ENCODE measurements around the gene SORBS1.

The SORBS1 gene

GRCh38 chr10:95445837-95446486, 115.2 kb downstream of the SORBS1 start (continued):
- TF ChIP-seq, protein P1, sequence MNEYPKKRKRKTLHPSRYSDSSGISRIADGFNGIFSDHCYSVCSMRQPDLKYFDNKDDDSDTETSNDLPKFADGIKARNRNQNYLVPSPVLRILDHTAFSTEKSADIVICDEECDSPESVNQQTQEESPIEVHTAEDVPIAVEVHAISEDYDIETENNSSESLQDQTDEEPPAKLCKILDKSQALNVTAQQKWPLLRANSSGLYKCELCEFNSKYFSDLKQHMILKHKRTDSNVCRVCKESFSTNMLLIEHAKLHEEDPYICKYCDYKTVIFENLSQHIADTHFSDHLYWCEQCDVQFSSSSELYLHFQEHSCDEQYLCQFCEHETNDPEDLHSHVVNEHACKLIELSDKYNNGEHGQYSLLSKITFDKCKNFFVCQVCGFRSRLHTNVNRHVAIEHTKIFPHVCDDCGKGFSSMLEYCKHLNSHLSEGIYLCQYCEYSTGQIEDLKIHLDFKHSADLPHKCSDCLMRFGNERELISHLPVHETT (tag by site-specific recombination; IDR thresholded peaks at IDR 0.05): 0 out of 2 replicates have a peak, but pooled peaks have one; percentile 18
- TF ChIP-seq CTCF (tag by site-specific recombination; IDR thresholded peaks at IDR 0.05) (peak; percentile 70), ZNF138 (tag by site-specific recombination; IDR thresholded peaks at IDR 0.05; ENCODE audit: borderline replicate concordance) (no peak), ZNF571 (tag by site-specific recombination; IDR thresholded peaks at IDR 0.05) (no peak), SCRT2 (tag by site-specific recombination; IDR thresholded peaks at IDR 0.05) (peak; percentile 49; the same call in 1 of the 2 replicates), ZNF558 (tag by site-specific recombination; IDR thresholded peaks at IDR 0.05) (peak; percentile 35; the same call in 1 of the 2 replicates), MYNN (tag by site-specific recombination; IDR thresholded peaks at IDR 0.05; ENCODE audit: borderline replicate concordance) (no peak), ZNF292 (tag by site-specific recombination; IDR thresholded peaks at IDR 0.05; ENCODE audit: borderline replicate concordance, low read depth) (no peak), ZNF10 (tag by site-specific recombination; IDR thresholded peaks at IDR 0.05) (peak; percentile 60; the same call in 1 of the 2 replicates), ZIC2 (tag by site-specific recombination; IDR thresholded peaks at IDR 0.05) (peak; percentile 74), ZEB2 (tag by site-specific recombination; IDR thresholded peaks at IDR 0.05) (peak; percentile 32; the same call in 1 of the 2 replicates), ZNF19 (tag by site-specific recombination; IDR thresholded peaks at IDR 0.05; ENCODE audit: low read depth) (no peak), ZNF510 (tag by site-specific recombination; IDR thresholded peaks at IDR 0.05; ENCODE audit: insufficient replicate concordance) (peak; percentile 98), ZNF776 (tag by site-specific recombination; IDR thresholded peaks at IDR 0.05; ENCODE audit: borderline replicate concordance) (no peak), ZNF660 (tag by site-specific recombination; IDR thresholded peaks at IDR 0.05) (peak; percentile 87), HOXA7 (CRISPR knock-in tag; IDR thresholded peaks at IDR 0.05; ENCODE audit: borderline replicate concordance) (no peak), ZSCAN30 (tag by site-specific recombination; IDR thresholded peaks at IDR 0.05) (0 out of 2 replicates have a peak, but pooled peaks have one; percentile 47)

- TF ChIP-seq ZSCAN30 (tag by site-specific recombination; IDR thresholded peaks at IDR 0.05) (no peak), ZBTB17 (tag by site-specific recombination; IDR thresholded peaks at IDR 0.05) (0 out of 2 replicates have a peak, but pooled peaks have one; percentile 17), ZNF600 (tag by site-specific recombination; IDR thresholded peaks at IDR 0.05) (peak; percentile 50; the same call in 1 of the 2 replicates)
- CTCF ChIA-PET: interaction anchor here (0.6 to 10.1 kb wide), 31 partner anchors 8 to 312 kb away, joined by 3 to 100 read pairs (median 4); no protein-coding TSS in a partner anchor
- POLR2A ChIA-PET: no interaction called here
- no peak overlapping the region for H3K27ac ChIP-seq (ENCODE audit: extremely low read depth, low read depth, low read length)
- no peaks in the 10 kb centered on the region for H3K36me3 ChIP-seq (ENCODE audit: control insufficient read depth in 2 of 2, insufficient read depth in 1 of 2, low read length in 2 of 2)
- H3K4me1 ChIP-seq (ENCODE audit: control insufficient read depth, insufficient read depth, low read length): peaks cover 4% of the 10 kb centered on the region; the same call in 1 of the 2 replicates
- no peaks in the 10 kb centered on the region for H3K9me3 ChIP-seq (ENCODE audit: control insufficient read depth, insufficient read depth, low read depth, low read length)
- H3K4me3 ChIP-seq (ENCODE audit: low read depth, low read length): no peak overlapping the region
Observed at GRCh38 chr10:95445223-95445836, 115.8 kb downstream of the SORBS1 start.

GRCh38 chr10:95444792-95445191, 116.4 kb downstream of the SORBS1 start:
- Histone ChIP-seq H3K36me3 (ENCODE audit: control insufficient read depth in 2 of 2, insufficient read depth in 1 of 2, low read length in 2 of 2) (no peaks in the 10 kb centered on the region), H3K4me3 (ENCODE audit: low read depth, low read length) (no peak overlapping the region), H3K9me3 (ENCODE audit: control insufficient read depth, insufficient read depth, low read depth, low read length) (no peaks in the 10 kb centered on the region), H3K4me1 (ENCODE audit: control insufficient read depth, insufficient read depth, low read length) (peaks cover 4% of the 10 kb centered on the region; the same call in 1 of the 2 replicates), H3K27ac (ENCODE audit: extremely low read depth, low read depth, low read length) (no peak overlapping the region)
- ChIA-PET POLR2A (no interaction called here), CTCF (interaction anchor here (0.6 to 10.1 kb wide), 12 partner anchors 10 to 215 kb away, joined by 3 to 100 read pairs (median 5); no protein-coding TSS in a partner anchor)
- TF ChIP-seq GLI4 (tag by site-specific recombination; IDR thresholded peaks at IDR 0.05) (no peak), ZNF692 (tag by site-specific recombination; IDR thresholded peaks at IDR 0.05) (no peak), EGR2 (tag by site-specific recombination; IDR thresholded peaks at IDR 0.05; ENCODE audit: low read depth) (no peak), ZBTB20 (tag by site-specific recombination; IDR thresholded peaks at IDR 0.05) (no peak), ZNF561 (tag by site-specific recombination; IDR thresholded peaks at IDR 0.05; ENCODE audit: borderline replicate concordance) (no peak)

All from HEK293 (cell line).